ENCODE results near the gene ONECUT1.
"Not testable (repeated sequence)": the region's sequence is repeated elsewhere in the genome, so short reads cannot be mapped to it uniquely, and the experiment has no call there.

ONECUT1 gene

GRCh38 chr15:52790169-52790708, at the start of gene ONECUT1:
ONECUT1 (minus strand) TSS chr15:52790336; CDS start chr15:52789884, 452 bp downstream.
- peak in 1 of 2 experiments; percentile 8 for DNase-seq (ENCODE audit: low read depth in 2 of 2)

DNA sequence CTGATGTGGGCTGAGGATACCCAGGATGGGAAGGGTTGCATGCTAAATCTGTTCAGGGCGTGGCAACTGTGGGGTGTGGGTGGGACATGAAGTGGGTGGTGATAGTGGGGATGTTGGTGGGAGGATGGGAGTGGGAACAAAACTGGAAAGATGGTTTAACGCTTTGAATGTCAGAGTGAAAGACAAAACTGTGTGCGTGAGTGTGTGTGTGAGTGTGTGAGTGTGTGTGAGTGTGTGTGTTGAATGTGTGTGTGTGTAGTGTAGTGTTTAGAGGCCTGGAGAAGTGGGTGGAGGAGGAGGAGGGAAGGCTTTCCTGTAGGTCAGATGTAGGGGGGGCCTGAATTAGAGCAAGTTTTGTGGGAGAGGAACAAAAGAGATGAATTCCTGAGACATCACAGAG, 44.2 kb upstream of the ONECUT1 start:
- DNase-seq (ENCODE audit: low read depth in 2 of 2), result no peak

- DNase-seq (ENCODE audit: low read depth in 2 of 2), result not testable (repeated sequence)
Measured at GRCh38 chr15:52824169-52824942, 34.2 kb upstream of the ONECUT1 start.

GRCh38 chr15:52822475-52822874, 32.3 kb upstream of the ONECUT1 start:
- no peak for DNase-seq (ENCODE audit: low read depth in 2 of 2)

GRCh38 chr15:52819253-52819652, 29.1 kb upstream of the ONECUT1 start:
- no peak for DNase-seq (ENCODE audit: low read depth in 2 of 2)

DNA sequence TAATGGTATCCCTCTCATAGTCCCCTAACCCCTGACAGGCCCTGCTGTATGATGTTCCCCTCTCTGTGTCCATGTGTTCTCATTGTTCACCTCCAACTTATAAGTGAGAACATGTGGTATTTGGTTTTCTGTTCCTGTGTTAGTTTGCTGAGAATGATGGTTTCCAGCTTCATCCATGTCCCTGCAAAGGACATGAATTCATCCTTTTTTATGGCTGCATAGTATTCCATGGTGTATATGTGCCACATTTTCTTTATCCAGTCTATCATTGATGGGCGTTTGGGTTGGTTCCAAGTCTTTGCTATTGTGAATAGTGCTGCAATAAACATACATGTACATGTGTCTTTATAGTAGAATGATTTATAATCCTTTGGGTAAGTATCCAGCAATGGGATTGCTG, 25.8 kb upstream of the ONECUT1 start:
- not testable (repeated sequence) for DNase-seq (ENCODE audit: low read depth in 2 of 2)

DNA sequence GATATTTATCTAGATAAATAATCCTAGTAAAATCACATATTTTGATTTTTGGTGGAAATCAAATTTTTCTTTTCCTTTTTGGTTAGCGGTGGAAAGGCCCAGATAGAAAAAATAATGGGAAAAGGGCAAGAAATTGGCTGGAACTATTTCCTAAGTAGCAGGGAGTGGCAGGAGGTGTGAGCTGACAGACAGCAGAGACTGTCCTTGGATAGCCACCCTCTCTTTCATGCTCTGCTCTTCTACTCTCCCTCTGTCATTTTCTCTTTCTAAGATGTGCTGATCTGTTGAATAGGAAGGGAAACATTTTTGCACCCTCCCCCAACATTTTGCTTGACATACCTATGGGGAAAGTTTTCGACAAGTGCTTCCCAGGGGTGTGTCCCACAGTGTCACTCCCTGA, 18.9 kb upstream of the ONECUT1 start:
- no peak for DNase-seq (ENCODE audit: low read depth in 2 of 2)

- DNase-seq (ENCODE audit: low read depth in 2 of 2), result no peak
Measured at GRCh38 chr15:52808441-52808840, 18.3 kb upstream of the ONECUT1 start.

DNA sequence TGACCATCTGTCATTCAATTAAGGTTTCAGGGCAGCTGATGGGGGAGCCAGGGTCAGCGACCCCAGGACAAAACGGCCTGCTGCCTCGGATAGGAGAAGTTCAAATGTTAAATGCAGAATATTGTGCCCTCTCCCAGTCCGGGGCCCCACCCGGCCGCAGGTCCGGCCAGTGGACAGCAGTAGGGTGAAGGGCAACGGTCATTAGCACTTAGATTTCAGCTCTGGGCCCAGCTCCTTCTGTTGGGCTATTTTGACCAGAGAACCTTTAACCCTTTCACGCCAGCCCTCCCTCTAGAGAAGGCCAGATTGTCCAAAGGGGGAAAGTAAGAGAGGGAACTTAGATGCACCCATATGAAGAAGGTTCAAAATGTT, 16.1 kb upstream of the ONECUT1 start:
- DNase-seq (ENCODE audit: low read depth in 2 of 2), result no peak

- DNase-seq (ENCODE audit: low read depth in 2 of 2), result no peak
Measured at GRCh38 chr15:52805351-52806283, 15.5 kb upstream of the ONECUT1 start.

DNA sequence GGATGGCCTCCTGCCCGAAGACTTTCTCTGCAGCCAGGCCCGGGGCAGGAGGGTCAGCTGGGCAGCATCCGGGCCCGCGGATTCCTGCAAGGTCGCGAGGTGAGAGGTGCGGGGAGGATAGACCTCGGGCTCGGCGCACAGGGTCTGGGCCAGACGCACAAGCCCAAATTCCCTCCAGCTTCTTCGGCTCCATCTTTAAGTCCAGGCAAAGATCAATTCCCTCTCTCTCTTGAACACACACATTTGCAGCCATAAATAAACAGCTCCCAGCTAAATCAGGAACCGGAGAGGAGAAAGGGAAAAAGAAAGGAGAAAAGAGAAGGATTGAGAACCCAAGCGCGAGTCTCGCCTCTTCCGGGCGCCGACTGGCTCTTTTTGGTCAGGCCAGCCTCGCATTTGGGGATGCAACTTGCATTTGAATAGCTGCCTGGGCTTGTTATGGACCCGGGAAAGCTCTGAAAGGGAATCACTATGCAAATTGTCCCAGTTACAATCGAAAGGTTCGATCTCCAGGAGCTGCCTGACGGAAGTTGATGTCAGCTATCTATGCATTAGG, 14.5 kb upstream of the ONECUT1 start:
- DNase-seq (ENCODE audit: low read depth in 2 of 2), result no peak

DNA sequence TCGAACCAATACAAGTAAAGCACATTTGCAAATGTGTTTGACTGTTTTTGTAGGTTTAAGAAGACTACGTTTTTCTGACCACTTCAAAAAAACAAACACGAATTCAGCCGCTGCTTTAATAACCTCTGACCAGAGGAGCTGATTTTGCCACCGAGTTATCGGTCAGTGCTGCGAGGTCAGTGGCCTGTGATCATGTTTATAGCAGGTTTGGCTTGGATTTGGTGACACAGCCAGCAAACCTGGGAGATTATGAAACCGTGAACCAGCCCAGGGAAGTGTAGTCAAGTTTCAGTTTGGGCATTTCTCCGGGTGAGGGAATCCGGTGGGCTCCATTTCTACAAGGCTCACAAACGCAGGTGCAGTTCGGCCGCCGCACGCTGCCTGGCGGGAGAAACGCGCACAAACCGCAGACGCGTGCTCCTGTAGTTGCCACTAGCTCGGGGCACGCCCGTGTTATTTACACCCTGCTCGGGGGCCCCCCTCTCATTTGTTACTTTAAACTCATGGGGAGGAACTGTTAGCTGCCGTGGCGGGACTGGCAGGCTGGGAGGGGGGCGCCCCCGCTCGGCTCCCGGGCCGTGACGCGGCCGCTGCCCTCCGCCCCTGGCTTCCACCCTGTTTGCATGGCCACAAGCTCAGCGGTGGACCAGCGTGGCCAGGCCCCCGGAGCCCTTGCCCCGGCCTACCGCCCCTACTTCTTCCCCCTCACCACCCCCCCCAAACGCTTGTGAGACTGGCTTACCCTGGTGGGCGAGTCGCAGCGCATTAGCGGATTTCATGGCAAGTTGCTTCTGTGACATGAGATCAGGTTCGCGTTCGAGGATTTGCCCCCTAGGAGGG, 13.6 kb upstream of the ONECUT1 start:
- no peak for DNase-seq (ENCODE audit: low read depth in 2 of 2)

GRCh38 chr15:52803108-52803466, 13.0 kb upstream of the ONECUT1 start:
- no peak for DNase-seq (ENCODE audit: low read depth in 2 of 2)

DNA sequence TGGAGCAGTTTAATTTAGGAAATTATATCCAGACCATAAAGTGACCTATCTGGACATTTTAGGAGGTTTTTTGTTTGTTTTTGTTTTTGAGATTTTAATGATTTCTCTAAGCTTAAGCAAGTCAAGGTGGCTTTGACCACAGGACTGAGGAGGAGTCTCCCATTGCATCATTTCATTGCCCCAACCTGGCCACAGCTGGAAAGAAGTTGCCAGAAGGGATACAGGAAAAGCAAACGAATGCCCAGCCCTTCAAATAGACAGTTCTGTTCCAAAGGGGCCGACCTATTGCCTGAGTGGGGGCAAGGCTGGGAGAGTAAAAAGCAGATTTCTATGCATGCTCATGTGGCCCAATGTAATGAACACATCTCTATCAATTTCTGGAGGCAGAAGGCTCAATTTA, 12.0 kb upstream of the ONECUT1 start:
- DNase-seq (ENCODE audit: low read depth in 2 of 2), result no peak

DNA sequence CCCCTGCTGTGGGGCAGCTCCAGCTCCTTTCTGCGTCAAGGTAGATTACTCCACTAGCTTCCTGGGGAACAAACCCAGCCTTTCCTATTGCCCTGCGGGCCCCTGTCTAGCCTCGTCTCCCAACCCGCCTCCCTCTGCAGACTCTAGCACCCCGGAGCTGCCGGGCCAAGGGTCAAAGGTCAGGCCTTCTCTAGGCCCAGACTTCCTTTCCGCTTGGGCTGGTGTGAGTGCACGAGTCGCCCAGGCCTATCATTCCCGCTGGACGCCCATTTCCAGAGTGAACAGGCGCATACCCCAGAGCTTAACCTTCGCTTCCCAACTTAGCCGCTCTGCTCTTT, 11.6 kb upstream of the ONECUT1 start:
- no peak for DNase-seq (ENCODE audit: low read depth in 2 of 2)

GRCh38 chr15:52800828-52801747, 11.0 kb upstream of the ONECUT1 start:
- no peak for DNase-seq (ENCODE audit: low read depth in 2 of 2)

- no peak for DNase-seq (ENCODE audit: low read depth in 2 of 2)
Measured at GRCh38 chr15:52799145-52799811, 9.1 kb upstream of the ONECUT1 start.

DNA sequence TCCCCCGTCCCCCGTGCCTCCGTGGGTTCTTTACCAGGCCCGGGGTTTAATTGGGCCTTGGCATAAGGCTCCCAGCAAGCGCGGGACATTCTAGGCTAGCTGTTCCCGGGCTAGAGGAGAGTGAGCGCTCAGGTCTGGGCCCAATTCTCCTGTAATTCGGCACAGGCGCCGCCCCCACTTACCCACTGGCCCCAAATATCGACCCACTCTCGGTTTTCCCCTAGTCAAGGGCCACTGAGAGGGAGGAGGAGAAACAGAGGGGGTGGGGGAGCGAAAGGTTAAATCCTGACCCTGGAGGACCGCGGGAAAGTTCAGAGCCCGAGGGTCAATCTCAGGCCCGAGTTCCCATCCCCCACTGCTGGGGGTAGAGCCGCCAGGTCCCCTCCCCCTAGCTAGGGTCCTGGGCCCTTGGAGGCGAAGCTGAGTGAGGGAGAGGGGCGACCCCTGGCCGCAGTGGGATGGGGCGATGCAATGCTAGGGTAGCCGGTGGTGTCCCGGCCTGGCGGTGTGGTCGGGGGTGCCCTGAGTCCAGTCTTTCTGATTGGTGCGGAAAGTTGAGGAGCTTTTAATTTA, 8.5 kb upstream of the ONECUT1 start:
- no peak for DNase-seq (ENCODE audit: low read depth in 2 of 2)

Measured in fibroblast of skin of left biceps (primary cell).